ENCODE measurements around the gene C15orf39.
A peak's percentile ranks its signal among the peaks of the same experiment; 100 is the strongest.
"Not testable (repeated sequence)": the region's sequence is repeated elsewhere in the genome, so short reads cannot be mapped to it uniquely, and the experiment has no call there.

C15orf39 gene
- 13.4 to 41.6 (median 24.7) reads per million in 4 experiments for total RNA-seq

DNA sequence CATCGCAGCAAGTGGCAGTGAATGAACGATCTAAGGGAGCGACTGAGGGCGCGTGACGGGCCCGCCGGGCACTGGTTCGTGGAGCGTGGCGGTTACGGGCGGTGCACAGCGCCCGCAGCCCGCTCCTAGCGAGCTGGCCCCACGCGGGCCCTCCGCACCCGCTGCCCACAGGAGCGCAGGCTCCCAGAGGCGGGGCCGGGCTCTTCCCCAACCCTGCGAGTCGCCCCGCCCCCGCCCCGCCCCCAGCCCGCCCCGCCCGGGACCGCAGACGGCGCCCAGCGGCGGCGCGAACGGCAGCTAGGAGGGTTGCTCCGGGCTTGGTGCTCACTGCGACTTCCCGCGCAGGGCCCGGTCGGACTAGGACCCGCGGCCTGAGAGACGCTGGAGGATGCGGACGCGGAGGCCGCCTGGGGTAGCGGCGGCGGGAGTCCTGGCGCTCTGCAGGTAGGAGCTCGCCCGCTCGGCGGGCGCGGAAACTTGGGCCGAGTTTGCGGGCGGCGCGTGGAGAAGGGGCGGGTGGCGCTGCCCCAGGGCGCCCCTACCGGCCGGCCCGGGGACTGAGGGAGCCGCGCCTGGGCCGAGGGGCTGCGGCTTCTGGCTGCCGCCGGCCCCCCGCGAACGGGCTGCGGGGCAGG, at the start of gene C15orf39:
TSS of gene C15orf39 (plus strand) at position 267 of the 635 bp plus-strand sequence. CDS start 4,167 bp downstream, outside the sequence.
- DNase-seq = peak; percentile 67

DNA sequence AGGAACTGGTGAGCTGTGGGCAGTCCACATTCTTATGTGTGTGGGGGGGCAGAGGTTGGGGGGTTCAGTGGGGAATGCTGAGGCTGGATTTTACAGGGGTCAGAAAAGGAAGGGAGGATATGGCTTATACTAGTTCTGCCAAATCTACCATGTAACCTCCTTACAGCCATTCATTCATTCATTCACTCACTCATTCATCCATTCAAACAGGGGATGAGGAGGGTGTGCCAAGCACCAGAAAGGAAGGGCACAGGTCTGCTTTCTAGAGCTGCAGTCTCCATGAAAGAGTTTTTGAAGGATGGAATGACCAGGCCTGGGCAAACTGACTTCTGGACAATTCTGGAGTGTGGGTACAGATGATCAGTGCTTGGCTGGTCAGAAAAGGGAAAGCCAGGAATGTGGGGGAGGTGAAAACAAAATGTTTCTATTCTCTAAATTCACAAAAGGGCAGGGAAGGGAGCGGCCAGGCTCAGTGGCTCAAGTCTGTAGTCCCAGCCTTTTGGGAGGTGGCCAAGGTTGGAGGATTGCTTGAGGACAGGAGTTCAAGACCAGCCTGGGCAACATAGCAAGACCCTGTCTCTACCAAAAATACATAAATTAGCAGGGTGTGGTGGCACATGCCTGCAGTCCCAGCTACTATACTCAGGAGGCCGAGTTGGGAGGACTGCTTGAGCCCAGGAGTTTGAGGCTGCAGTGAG, 49.2 kb upstream of the C15orf39 start:
- DNase-seq = no peak

DNA sequence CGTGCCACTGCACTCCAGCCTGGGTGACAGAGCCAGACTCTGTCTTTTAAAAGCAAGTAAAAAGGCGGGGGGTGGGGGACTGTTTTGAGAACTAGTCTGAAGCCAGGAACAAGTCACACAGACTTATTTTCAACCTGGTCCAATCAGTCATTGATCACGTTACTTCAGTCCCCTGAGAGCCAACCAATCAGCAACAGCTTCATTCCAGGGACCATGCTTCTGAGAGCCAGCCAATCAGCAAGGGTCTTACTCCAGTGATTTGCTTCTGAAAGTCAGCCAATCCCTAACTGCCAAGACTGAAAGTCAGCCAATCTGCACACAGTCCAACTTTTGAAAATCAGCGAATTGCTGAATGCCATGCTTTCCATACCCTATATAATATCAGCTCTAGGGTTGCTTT, 48.6 kb upstream of the C15orf39 start:
- DNase-seq = no peak

DNA sequence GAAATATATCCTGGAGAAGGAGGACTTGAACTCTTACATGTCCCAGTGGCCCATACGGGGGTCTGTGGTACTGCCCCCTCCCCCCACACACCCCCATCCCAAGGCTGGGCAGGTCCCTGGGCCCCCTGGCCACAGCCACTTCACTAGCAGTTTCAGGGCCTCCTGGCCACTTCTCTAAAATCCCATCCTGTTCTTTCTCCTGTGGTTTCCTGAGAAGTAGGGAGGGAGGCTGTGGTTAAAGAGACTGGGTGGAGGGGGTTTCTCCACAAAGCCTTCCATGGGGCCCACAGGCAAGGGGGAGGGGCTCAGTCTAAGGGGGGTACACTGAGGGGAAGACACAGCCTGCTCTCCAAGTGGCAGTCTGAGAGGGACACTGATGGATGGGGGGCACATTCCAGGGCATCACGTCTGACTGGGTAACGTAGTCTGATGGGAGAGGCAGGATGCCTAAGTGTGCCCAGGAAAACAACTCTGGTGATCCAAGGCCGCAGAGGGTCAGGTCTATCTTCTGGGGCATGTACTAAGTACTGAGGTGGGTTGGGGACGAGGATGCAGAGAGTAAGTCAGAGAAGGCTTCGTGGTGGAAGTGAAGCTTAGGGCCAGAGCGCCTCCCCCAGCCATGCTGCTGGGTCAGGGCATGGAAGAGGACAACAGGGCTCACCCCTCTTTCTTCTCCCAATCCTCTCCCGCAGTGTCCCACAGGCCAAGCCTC, 48.0 kb upstream of the C15orf39 start:
- DNase-seq = no peak

DNA sequence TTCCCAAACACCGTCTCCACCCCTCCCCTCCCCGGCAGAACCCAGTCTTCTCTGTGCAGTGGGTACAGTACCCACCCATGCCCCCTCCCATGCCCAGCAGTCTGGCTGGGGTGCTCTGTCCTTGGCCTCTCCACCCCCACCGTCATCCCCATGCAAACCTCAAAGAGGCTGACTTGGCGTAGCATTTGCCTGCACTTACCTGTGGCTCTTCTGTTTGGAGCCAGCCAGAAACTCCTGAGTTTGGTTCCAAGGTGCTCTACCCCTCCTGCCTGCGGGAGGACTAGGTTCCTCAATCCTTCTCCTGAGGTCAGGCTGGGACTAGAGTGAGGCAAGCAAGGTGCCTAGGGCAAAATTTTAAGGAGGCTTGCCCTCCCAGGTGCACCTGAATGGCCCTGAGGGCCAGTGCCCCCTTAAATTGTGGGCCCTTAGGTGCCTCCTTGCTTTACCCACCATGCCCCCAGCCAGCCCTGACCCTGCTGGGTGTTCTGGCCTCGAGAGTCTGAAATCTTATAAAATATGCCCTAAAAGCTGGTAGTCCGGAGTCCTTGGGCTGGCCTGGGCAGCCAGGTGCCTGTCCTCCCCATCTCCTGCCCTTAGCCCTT, 47.1 kb upstream of the C15orf39 start:
- no peak for DNase-seq

DNA sequence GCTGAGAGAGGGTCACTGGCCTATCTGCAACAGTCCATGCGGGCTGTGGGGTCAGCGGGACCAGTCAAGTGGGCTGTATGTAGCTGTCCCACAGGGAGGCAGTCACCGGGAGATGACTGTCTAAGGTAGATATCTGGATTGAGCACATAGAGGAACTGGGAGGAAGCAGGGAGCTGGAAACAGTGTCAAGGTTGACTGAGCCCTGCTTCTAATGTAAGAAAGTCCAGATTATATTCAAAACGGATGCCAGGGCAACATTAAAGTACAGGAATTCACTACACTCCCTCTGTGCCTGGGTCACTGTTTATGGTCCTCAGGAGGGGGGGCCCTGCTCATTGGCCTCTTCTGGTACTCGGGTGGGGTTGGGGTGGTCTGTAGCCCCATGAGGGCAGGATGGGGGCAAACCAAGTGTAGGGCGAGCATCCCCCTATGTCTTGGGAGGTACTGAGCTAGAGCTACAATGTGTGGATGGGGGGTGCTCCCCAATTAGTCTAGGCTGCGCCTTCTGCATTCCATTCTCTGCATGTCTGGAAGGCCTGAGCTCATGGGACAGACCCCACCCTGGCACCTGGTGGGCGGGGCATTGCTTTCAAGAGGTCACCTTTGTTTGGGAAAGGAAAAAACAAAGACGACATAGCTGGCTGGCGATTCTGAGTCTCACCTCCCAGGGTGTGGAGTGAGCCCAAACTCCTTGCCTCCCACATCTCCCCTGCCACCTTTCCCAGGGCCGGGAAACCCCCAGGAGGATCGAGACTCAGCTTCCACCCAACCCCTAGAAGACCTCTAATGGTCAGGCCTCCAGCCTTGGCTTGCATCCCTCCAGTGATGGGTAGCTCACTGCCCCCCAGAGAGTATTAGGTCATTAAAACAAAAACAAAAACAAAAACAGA, 45.1 kb upstream of the C15orf39 start:
- DNase-seq = no peak

DNA sequence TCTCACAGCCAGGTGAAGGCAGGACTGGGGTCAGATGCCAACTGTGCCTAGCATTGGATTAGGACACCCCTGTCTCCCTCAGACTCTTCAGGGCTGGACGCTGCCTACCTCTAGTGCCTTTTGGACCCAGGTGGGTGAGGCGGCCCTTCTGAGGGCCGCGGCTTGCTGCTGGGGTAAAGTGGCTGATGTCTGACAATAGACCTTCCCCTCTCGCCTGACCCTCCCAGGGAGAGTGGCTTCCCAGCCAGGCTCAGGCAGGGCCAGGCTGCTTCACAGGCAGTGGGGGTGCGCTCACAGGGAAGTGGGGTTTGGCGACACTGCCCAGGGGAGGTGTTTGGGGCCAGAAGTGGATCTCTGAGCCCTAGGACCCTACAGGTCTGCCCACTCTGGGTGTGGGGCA, 43.3 kb upstream of the C15orf39 start:
- DNase-seq = no peak

DNA sequence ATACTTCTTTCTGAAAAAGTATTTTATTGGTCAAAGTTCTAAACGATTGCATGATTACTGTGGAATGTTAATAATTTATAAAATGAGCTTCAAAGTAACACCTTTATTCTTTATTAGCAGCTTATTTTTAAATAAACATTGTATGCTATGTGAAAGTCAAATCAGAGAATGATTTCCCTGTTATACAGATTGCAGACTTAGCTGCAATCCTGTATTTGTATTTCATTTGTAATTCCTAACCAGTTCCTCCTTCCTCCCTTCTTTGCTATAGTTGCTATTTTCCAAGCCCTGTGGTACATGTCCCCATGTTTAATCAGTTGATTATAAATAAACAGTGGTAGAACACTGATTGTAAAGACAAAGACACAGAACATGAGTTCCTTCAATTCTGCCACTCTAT, 42.4 kb upstream of the C15orf39 start:
- no peak for DNase-seq

DNA sequence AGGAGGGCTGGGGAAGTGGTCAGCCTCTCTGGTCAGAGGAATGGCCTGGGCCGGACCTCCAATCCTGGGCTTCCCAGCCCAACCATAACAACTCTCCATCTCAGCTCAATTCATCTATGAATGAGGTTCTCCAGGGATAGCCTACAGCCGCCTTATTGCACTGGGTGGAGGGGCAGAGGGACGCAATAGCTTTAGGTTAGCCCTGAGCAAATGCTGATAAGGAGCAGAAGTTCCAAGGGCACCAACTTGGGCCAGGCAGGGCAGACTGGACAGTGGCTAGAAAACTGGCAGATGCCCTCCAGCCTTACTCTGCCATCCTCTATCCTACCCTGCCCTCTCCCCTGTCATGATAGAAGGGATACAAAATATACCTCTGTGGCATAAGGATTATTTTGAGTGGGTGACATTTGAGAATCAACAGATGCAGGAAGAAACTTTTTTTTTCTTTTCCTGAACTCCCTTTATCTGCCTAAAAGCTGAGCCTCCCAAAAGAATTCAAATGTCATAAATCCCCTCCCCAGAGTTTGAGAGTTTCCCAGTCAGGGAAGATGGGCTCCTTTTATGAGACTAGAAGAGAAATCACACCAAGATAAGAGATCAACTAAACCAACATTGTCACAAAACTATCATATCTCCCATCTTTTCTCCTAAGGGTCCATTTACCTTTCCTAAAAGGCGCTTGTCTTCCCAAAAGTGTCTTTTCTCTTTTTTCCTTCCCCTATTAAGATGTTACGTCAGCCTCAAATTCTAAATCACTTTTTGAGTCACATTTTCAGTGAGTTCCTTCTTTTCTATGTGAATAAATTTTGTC, 40.4 kb upstream of the C15orf39 start:
- no peak for DNase-seq

DNA sequence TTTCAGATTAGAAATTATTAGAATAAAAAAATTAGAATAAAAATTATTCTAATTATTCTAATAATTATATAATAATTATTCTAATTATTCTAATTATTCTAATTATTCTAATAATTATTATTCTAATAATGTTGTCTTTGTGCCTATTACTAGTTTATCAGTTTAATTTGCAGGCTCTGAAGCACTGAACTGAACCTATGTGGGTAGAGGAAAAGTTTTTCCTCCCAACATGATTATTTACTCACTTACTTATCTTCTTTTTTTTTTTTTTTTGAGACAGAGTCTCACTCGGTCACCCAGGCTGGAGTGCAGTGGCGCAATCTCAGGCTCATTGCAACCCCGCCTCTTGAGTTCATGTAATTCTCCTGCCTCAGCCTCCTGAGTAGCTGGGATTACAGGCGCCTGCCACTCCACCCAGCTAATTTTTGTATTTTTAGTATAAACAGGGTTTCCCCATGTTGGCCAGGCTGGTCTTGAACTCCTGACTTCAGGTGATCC, 39.7 kb upstream of the C15orf39 start:
- no peak for DNase-seq

DNA sequence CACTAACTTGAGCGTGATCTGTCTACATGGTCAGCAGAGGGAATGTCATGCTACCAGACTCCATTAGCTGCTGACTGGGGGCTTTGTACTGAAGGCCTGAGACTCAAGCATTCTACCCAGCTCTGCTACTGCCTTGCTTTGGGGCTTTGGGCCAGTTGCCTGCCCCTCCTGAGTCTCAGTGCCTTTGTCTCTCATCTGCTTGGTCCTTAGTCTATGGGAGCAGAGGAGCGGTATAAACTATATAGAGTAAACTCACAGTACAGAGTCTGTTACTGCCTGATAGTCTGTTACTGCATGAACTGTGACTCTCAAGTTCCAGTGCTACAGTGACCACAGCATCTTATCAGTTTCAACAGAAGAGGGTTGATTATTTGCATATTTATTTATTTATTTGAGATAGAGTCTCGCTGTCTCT, 38.5 kb upstream of the C15orf39 start:
- no peak for DNase-seq

DNA sequence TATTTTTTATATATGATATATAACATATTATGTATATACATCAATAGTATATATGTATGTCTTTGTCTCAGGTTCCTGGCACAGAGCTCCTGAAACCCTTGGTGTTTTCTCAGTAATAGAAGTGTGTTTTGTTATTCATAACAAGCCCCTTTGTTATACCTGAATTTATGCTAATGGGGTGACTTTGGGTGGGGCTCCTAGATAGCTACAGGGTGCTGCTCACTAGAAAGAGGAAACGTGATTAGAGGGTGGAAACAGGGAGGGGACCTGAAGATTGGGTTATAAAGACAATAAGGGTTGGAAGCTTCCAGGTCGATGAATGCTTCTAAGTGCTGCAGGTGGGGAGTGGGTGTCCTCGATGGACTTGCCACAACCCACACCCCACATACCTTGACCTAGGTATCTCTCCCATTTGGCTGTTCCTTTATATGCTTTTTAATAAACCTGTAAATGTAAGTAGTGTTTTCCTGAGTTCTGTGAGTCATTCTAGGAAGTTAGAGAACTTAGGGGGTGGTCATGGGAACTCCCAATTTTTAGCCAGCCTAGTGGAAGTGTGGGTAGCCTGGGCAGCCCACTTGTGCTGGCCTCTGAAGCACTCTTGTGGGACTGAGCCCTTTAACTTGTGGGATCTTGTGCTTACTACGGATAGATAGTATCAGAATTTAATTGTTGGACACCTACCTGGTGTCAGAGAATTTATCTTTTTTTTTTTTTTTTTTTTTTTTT, 36.9 kb upstream of the C15orf39 start:
- DNase-seq = no peak

DNA sequence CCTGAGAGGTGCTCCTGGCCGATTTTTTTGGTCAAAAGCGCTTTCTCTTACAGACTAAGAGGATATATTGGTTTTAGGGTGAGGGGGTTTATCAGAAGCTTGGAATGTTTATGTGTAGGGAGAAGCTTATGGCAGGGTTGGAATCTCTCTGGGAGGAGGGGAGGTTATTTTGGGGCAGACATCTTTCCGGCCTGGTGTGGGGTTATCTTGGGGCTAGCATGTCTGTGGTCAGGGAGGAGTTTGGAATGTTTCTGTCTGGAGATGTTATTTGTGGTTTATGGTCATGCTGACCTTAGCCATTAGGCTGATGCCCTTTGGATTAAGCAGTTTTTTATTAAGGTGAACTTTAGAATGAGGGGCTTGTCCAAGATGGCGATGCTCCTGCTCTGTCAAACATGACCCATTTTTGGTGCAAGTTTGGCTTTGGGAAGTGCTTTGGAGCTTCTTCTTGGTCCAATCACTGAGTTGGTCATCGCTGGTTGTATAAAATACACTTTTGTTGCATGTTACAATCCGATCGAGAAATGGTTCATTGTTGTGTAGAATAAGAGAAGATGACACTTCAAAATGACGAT, 35.1 kb upstream of the C15orf39 start:
- not testable (repeated sequence) for DNase-seq

DNA sequence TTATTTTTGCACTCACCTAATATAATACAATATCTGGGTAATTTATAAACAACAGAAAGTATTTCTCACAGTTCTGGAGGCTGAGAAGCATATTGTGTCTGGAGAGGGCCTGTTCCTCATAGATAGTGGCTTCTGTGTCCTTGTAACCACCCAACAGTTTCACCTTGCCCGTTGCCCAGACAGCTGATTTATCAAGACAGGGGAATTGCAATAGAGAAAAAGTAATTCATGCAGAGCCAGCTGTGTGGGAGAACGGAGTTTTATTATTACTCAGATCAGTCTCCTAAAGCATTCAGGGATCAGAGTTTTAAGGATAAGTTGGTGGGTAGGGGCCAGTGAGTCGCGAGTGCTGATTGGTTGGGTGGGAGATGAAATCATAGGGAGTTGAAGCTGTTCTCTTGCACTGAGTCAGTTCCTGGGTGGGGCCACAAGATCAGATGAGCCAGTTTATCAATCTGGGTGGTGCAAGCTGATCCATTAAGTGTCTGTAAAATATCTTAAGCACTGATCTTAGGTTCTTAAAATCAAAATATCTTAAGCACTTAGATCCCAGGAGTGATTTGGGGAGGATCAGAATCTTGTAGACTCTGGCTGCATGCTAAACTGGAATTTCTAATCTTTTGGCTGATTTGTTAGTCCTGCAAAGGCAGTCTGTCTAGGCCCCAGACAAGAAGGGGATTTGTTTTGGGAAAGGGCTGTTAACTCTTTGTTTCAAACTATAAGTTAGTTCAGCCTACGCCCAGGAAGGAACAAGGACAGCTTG, 33.9 kb upstream of the C15orf39 start:
- no peak for DNase-seq

DNA sequence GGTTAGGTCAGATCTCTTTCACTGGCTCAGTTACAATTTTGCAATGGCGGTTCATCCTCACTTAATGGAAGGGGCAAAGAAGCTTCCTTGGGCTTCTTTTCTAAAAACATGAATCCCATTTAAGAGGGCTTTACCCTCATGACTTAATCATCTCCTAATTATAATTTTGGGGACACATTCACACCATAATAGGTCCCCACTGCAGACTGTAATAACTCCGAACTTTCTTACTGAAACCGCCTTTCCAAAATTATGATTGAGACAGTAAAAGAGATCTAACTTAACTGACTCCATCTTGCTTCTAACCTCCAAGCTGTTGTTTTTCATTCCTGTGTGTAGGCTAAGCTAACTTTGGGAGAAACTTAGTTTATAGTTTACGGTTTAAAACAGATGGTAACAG, 33.3 kb upstream of the C15orf39 start:
- no peak for DNase-seq

DNA sequence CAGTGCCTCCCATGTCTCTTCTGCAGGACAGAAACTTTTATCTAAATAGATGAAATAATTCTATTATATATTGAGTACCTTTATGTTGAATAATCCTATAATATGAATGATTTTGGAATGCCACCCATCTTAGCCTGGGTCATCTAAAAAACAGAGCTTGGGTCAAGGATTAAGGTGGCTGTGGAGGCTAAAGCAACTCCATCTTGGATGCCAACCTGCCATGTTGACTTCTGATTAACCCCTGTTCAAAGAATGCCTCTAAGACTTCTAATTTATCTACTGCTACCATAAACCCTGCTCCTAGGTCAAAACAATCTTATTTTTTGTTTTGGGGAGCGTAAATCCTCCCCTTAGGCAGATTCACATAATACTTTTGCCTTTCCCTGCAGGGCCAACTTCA, 31.5 kb upstream of the C15orf39 start:
- no peak for DNase-seq

DNA sequence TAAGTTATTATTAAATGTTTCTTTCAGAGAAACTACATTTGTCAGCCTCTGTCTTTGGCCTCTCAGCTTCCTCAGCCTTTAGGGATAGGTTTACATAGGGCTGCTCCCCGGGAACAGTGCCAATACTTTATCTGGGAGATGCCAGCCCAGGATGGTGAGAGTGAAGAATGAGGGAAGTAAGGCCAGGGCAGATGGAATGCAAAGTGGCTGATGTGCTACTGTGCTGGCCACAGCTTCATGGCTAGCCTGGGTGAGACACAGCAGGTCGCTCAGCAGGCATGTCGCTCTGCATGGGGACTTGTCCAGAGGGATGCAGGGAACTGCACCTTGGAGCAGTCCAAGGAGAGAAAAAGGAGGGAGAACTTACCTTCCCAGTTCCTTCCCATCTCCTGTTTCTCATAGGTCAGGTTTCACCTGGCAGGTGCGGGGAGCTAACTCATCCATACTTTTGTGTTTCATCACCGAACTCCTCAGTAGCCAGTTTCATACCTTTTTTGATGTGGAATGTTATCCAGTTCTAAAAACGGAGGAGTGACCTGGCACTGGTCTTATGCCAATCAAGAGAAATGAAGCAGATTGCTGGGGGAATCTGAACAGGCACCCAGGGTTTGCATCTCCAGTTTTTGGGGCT, 30.9 kb upstream of the C15orf39 start:
- no peak for DNase-seq

DNA sequence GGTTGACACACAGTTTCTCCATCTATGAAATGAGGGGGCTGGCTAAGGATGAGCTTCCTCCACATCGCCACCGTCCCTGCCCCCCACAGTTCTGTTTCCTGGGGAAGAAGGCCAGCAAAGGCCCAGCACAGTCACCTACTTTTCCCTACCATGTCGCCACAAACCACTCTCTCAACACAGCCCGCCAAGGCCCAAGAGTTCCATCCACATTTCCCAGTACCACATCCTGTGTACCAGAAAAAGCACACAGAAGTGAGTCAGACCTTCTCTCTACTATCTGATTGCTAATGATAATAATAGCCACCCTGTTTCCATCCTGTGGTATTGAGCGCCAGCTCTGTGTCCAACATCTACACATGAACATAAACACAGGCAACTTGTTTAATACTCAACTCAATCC, 30.3 kb upstream of the C15orf39 start:
- DNase-seq = no peak

DNA sequence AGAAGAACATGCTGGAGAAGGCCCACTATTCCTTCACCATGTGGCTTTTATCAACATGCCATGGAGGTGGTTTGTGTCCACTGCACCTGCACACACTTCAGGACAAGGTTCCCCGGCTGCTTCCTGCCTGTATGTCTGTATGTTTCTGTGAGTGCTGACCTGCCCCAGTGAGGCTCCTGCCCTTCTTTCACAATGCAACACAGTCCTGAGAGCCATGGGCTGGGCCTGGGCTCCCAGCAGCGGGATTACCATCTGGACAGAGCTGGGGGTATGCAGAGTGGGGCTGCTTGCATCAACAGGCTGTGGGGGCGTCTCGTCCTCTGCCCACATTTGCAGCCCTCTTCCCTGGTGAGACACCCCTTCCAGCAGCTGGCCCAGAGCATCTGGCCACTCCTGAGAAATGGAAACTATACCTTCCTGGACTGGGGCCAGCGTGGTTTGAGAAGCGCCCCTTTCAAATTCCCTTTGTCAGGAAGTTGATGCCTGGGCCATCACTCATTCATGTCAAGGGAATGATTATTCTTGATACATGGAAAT, 29.3 kb upstream of the C15orf39 start:
- no peak for DNase-seq

Measured in effector CD8-positive, alpha-beta T cell (primary cell).